OCI-LY1 (cell line): ENCODE measurements around the gene OLFM4.
"Not testable (repeated sequence)": the region's sequence is repeated elsewhere in the genome, so short reads cannot be mapped to it uniquely, and the experiment has no call there.

Experiments used
- H2AFZ ChIP-seq: fragments of 200-600 bp; sonication (generic), shearing (Covaris generic); 2 replicates; pipeline ENCODE4 v1.6.0; 2014; ENCODE audit warnings: antibody characterized with exemption, mild to moderate bottlenecking, low read length
- H3F3A ChIP-seq: fragments of 200-600 bp; sonication (generic), shearing (Covaris generic); 2 replicates; pipeline ENCODE4 v1.6.0; 2014; ENCODE audit warnings: mild to moderate bottlenecking, antibody characterized with exemption, low read length, moderate library complexity; ENCODE audit not compliant: insufficient read depth
- H3K27ac ChIP-seq: fragments of 200-600 bp; sonication (generic); 2 replicates; pipeline ENCODE4 v1.5.1; 2014; ENCODE audit warnings: low read length, mixed run types, mild to moderate bottlenecking, low read depth; ENCODE audit not compliant: poor library complexity, severe bottlenecking
- H3K27me3 ChIP-seq: fragments of 200-600 bp; sonication (generic); 2 replicates; pipeline ENCODE4 v1.6.0; 2014; ENCODE audit warnings: antibody characterized with exemption, mild to moderate bottlenecking, low read length, moderate library complexity; ENCODE audit not compliant: insufficient read depth
- H3K36me3 ChIP-seq: fragments of 200-600 bp; sonication (generic); 2 replicates; pipeline ENCODE4 v1.6.1; 2014; ENCODE audit warnings: mild to moderate bottlenecking, antibody characterized with exemption, low read length, moderate library complexity, mixed read lengths; ENCODE audit not compliant: insufficient read depth
- H3K4me1 ChIP-seq: fragments of 200-600 bp; sonication (generic); 2 replicates; pipeline ENCODE4 v1.5.1; 2014; ENCODE audit warnings: mild to moderate bottlenecking, low read length, moderate library complexity; ENCODE audit not compliant: insufficient read depth, severe bottlenecking
- H3K4me2 ChIP-seq: fragments of 200-600 bp; sonication (generic), shearing (Covaris generic); 2 replicates; pipeline ENCODE4 v1.6.1; 2014; ENCODE audit warnings: low read length
- H3K4me3 ChIP-seq: fragments of 200-600 bp; sonication (generic); 2 replicates; pipeline ENCODE4 v1.5.1; 2014; ENCODE audit warnings: low read length, low read depth, mild to moderate bottlenecking, mixed read lengths; ENCODE audit not compliant: poor library complexity, severe bottlenecking
- H3K79me2 ChIP-seq: fragments of 200-600 bp; shearing (Covaris generic); 2 replicates; pipeline ENCODE4 v1.6.1; 2016; ENCODE audit warnings: mixed run types, low read length, mixed read lengths; ENCODE audit not compliant: insufficient read depth
- H3K9ac ChIP-seq: fragments of 200-600 bp; sonication (generic), shearing (Covaris generic); 2 replicates; pipeline ENCODE4 v1.6.1; 2014; ENCODE audit warnings: mild to moderate bottlenecking, low read length, mixed read lengths
- H3K9me2 ChIP-seq: fragments of 200-600 bp; sonication (generic), shearing (Covaris generic); 2 replicates; pipeline ENCODE4 v1.6.1; 2014; ENCODE audit warnings: low read depth, mild to moderate bottlenecking, low read length, mixed read lengths
- H3K9me3 ChIP-seq: fragments of 200-600 bp; shearing (Covaris generic); 2 replicates; pipeline ENCODE4 v1.6.1; 2014; ENCODE audit warnings: low read length, mixed read lengths
- H4K20me1 ChIP-seq: fragments of 200-600 bp; sonication (generic), shearing (Covaris generic); 2 replicates; pipeline ENCODE4 v1.6.0; 2016; ENCODE audit warnings: mild to moderate bottlenecking, low read length; ENCODE audit not compliant: insufficient read depth
- CTCF ChIP-seq: fragments of 200-600 bp; sonication (generic), shearing (Covaris generic); IDR thresholded peaks from 2 replicates; pipeline ENCODE4 v1.5.1; 2017; ENCODE audit warnings: mild to moderate bottlenecking, antibody characterized with exemption, low read length, moderate library complexity, mixed read lengths
- EZH2 ChIP-seq: fragments of 200-600 bp; sonication (generic), shearing (Covaris generic); IDR thresholded peaks from 2 replicates; pipeline ENCODE4 v1.8.0; 2017; ENCODE audit warnings: borderline replicate concordance, mixed run types, mild to moderate bottlenecking, antibody characterized with exemption, low read length, moderate library complexity, mixed read lengths

OLFM4 gene

GRCh38 chr13:53013113-53013512 is 15.5 kb upstream of the OLFM4 start:
- Histone ChIP-seq H3K36me3 (no peaks in the 10 kb centered on the region), H3K27ac (no peak overlapping the region), H3K4me2 (no peak overlapping the region), H3K27me3 (no peaks in the 10 kb centered on the region), H2AFZ (no peak overlapping the region), H3K4me3 (no peak overlapping the region), H3K79me2 (no peaks in the 10 kb centered on the region), H3F3A (no peaks in the 10 kb centered on the region), H3K9ac (no peak overlapping the region), H3K9me2 (no peaks in the 10 kb centered on the region), H3K4me1 (no peaks in the 10 kb centered on the region), H3K9me3 (no peaks in the 10 kb centered on the region), H4K20me1 (no peaks in the 10 kb centered on the region)
- TF ChIP-seq CTCF (no peak), EZH2 (no peak)

GRCh38 chr13:53014018-53014417 is 14.6 kb upstream of the OLFM4 start:
- H3K4me1 ChIP-seq, H3F3A ChIP-seq, H3K4me3 ChIP-seq, H3K9me3 ChIP-seq, H4K20me1 ChIP-seq, H3K9ac ChIP-seq, H3K27me3 ChIP-seq, H3K27ac ChIP-seq, H3K36me3 ChIP-seq, H2AFZ ChIP-seq, H3K79me2 ChIP-seq, H3K4me2 ChIP-seq, H3K9me2 ChIP-seq: not testable (repeated sequence)

- H3K4me2 ChIP-seq = no peak overlapping the region
These were observed 13.8 kb upstream of the OLFM4 start for GRCh38 chr13:53014495-53015443.

More at GRCh38 chr13:53014495-53015443, 13.8 kb upstream of the OLFM4 start:
- H3K9ac ChIP-seq = no peak overlapping the region
- no peaks in the 10 kb centered on the region for H3K4me1 ChIP-seq
- TF ChIP-seq CTCF (no peak), EZH2 (no peak)
- no peaks in the 10 kb centered on the region for H3K36me3 ChIP-seq
- no peaks in the 10 kb centered on the region for H3K27me3 ChIP-seq
- H2AFZ ChIP-seq = no peak overlapping the region
- H3K27ac ChIP-seq = no peak overlapping the region
- no peaks in the 10 kb centered on the region for H4K20me1 ChIP-seq
- H3F3A ChIP-seq = no peaks in the 10 kb centered on the region
- H3K9me3 ChIP-seq = no peaks in the 10 kb centered on the region
- no peaks in the 10 kb centered on the region for H3K9me2 ChIP-seq
- no peak overlapping the region for H3K4me3 ChIP-seq
- no peaks in the 10 kb centered on the region for H3K79me2 ChIP-seq
